Dendritic cell treated with granulocyte-macrophage colony-stimulating factor and Interleukin-4, amounts not matched to agents 40 ng/mL and 50 ng/mL, for 4 days (primary cell): ENCODE results near the gene SLC25A30.

Experiments used
- H3K27ac Mint-ChIP-seq: one replicate; pipeline ENCODE4 v1.8.0; 2022; ENCODE audit warnings: mild to moderate bottlenecking, mixed read lengths
- H3K27me3 Mint-ChIP-seq: one replicate; pipeline ENCODE4 v1.8.0; 2022; ENCODE audit warnings: mild to moderate bottlenecking, mixed read lengths
- H3K36me3 Mint-ChIP-seq: one replicate; pipeline ENCODE4 v1.8.0; 2022; ENCODE audit warnings: low read depth, mixed read lengths
- H3K4me1 Mint-ChIP-seq: one replicate; pipeline ENCODE4 v1.8.0; 2022; ENCODE audit warnings: low read depth, mixed read lengths
- H3K4me3 Mint-ChIP-seq: one replicate; pipeline ENCODE4 v1.8.0; 2022; ENCODE audit warnings: mild to moderate bottlenecking, moderate library complexity, mixed read lengths
- H3K9me3 Mint-ChIP-seq: one replicate; pipeline ENCODE4 v1.8.0; 2022; ENCODE audit warnings: mixed read lengths
- intact Hi-C: fragments of 100-400 bp; cut with micrococcal nuclease; formaldehyde crosslinking; loops from one replicate; pipeline ENCODE4 v1.15.0; 2022

The SLC25A30 gene

DNA sequence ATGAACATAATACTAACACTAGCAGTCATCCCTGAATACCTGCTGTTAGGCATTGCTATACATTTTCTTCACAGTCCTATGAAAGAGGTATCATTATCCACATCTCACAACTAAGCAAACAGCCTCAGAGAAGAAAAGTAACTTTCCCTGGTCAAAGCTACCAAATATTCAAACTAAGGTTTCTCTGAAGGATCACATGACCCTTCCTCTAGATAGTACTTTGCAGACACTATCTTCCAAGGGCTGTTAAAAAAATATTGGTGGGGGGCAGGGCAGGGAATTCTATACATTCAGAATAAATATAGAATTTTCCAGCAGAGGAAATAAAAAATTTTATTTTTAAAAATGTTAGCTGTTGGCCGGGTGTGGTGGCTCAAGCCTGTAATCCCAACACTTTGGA, 3.1 kb downstream of the SLC25A30 start:
- Mint-ChIP-seq H3K27me3 (no peaks in the 10 kb centered on the region), H3K27ac (peak overlapping the region; percentile 84), H3K9me3 (no peaks in the 10 kb centered on the region), H3K4me3 (peak overlapping the region; percentile 63), H3K36me3 (peaks cover 30% of the 10 kb centered on the region), H3K4me1 (peaks cover 44% of the 10 kb centered on the region)
- intact Hi-C loops = loop anchor here (5.0 kb wide), 1 partner anchor 73 kb away; the partner anchor contains the start of gene TPT1

DNA sequence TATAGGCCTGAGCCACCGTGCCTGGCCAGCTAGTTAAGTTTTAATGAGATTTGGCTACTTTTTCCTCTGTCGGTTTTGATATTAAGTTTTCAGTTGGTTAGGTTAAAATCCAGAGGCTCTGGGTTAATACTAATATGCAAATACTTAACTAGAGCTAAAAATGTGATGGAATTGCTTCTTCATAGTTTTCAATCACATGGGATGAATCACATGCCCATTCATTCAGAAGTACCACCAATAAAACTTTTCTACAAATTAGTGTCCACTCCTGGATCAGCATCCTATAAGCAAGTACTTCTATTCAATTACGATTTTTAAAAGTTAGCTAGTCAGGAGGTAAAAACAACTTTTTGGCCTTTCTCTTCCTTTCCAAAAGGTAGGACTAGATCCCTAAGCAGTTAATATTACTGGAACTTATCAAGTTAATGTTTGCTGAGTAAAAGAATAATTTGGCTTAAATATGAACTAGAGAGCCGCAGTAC, 4.3 kb downstream of the SLC25A30 start:
- Mint-ChIP-seq H3K36me3 (peaks cover 42% of the 10 kb centered on the region), H3K27me3 (no peaks in the 10 kb centered on the region), H3K4me3 (peak overlapping the region; percentile 45), H3K4me1 (peaks cover 50% of the 10 kb centered on the region), H3K27ac (peak overlapping the region; percentile 84), H3K9me3 (no peaks in the 10 kb centered on the region)
- intact Hi-C loops = no loop called here

DNA sequence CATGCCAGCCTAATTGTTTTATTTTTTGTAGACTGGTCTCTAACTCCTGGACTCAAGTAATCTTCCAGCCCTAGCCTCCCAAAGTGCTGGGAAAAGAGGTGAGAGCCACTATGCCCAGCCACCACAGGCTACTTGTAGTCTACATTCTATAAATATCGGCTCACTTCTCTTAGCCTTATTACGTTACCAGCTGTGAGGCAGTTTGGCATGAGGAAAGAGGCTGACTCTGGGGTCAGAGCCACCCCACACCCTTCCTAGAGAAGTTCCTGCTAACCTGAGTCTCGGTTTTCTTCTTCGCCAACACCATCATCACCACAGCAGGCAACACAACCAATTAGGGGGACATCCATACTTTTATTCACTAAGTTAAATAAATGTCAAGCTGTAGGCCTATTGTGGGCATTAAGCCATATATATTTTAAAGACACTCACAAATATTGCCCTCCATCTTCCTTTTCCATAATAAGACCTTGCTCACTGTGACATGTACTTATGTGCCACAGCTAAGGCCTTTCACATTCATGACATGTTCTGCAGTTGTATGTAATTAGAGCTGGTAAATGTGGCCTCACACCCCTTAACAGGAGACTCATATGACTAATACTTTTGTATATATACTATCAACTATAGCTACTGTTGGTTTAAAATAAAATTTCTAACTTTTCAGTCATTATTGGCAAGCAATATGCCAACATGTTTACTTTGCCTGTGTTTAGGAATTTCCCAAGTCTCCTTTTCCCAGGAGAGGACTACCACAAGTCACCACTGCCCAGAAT, 5.7 kb downstream of the SLC25A30 start:
- Mint-ChIP-seq H3K4me1 (peaks cover 45% of the 10 kb centered on the region), H3K27ac (peak overlapping the region; percentile 70), H3K4me3 (no peak overlapping the region), H3K27me3 (no peaks in the 10 kb centered on the region), H3K36me3 (peaks cover 44% of the 10 kb centered on the region), H3K9me3 (no peaks in the 10 kb centered on the region)
- intact Hi-C loops = no loop called here

DNA sequence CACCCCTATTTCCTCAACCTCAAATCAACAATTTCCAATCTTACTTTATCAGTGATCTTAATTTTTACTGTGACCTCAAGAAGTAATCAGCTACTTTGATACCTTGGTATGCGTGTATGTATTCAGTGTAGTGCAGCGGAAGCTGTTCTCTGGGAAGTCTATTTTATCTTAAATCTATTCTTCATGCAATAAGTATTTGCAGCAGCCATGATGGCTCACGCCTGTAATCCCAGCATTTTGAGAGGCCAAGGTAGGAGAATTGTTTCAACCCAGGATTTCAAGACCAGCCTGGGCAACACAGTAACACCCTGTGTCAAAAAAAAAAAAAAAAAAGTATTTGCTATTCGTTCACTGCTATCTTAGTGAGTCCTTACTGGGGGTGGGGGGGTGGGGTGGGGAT, 6.5 kb downstream of the SLC25A30 start:
- H3K4me1 Mint-ChIP-seq = peaks cover 42% of the 10 kb centered on the region
- H3K27ac Mint-ChIP-seq = peak overlapping the region; percentile 80
- H3K4me3 Mint-ChIP-seq = no peak overlapping the region
- H3K36me3 Mint-ChIP-seq = peaks cover 52% of the 10 kb centered on the region
- intact Hi-C loops = no loop called here
- H3K27me3 Mint-ChIP-seq = no peaks in the 10 kb centered on the region
- no peaks in the 10 kb centered on the region for H3K9me3 Mint-ChIP-seq

DNA sequence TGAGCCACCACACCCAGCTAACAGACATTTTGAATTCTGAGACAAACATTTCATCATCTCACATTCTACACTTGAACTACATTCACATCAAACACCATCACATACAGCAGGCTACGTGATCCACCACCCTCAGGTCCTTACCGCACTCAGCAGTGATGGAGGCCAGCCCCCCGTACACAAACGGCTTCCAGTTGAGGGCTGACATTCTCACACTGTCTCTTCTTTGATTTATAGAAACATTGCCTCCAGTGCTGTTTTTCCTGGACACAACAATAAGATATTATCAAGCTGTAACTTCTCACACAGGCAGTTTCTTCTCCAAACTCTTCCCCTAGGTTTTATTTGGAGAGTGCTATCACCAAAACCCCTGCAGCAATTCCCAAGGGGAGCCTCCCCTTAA, 7.0 kb downstream of the SLC25A30 start:
- Mint-ChIP-seq H3K4me1 (peaks cover 46% of the 10 kb centered on the region), H3K27ac (peak overlapping the region; percentile 80), H3K27me3 (no peaks in the 10 kb centered on the region), H3K9me3 (no peaks in the 10 kb centered on the region), H3K36me3 (peaks cover 56% of the 10 kb centered on the region), H3K4me3 (no peak overlapping the region)
- intact Hi-C loops = no loop called here

DNA sequence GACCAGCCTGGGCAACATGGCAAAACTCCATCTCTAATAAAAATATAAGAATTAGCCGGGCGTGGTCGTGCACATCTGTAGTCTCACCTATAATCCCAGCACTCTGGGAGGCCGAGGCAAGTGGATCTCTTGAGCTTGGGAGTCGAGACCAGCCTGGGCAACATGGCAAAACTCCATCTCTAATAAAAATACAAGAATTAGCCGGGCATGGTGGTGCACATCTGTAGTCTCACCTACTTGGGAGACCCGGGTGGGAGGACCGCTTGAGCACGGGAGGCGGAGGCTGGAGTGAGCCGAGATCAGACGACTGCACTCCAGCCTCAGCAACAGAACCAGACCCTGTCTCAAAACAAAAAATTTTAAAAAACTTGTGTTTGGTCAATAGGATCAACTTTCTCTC, 7.7 kb downstream of the SLC25A30 start:
- intact Hi-C loops = no loop called here
- peaks cover 47% of the 10 kb centered on the region for H3K4me1 Mint-ChIP-seq
- peak overlapping the region; percentile 80 for H3K27ac Mint-ChIP-seq
- no peaks in the 10 kb centered on the region for H3K27me3 Mint-ChIP-seq
- peaks cover 64% of the 10 kb centered on the region for H3K36me3 Mint-ChIP-seq
- H3K4me3 Mint-ChIP-seq = no peak overlapping the region
- H3K9me3 Mint-ChIP-seq = no peaks in the 10 kb centered on the region

DNA sequence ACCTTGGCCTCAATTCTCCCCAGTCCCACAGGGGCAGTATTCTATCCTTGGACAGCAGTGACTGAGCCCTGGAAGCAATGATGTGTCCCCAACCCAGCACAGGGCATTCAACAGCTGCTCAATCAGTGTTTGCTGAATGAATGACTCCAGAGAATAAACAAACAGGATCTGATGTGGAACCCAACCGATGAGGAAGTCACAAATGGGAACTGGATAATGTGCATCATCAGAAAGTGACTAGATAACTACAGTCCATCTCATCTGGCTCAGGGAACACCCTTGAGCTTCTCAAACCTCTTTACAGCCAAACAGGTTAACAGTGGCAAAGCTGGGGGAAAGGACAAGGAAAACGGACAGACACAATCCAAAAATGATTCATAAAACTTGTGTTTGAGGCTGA, 8.2 kb downstream of the SLC25A30 start:
- Mint-ChIP-seq H3K9me3 (no peaks in the 10 kb centered on the region), H3K27ac (peak overlapping the region; percentile 80), H3K27me3 (no peaks in the 10 kb centered on the region), H3K4me1 (peaks cover 46% of the 10 kb centered on the region), H3K36me3 (peaks cover 69% of the 10 kb centered on the region), H3K4me3 (no peak overlapping the region)
- intact Hi-C loops = no loop called here

DNA sequence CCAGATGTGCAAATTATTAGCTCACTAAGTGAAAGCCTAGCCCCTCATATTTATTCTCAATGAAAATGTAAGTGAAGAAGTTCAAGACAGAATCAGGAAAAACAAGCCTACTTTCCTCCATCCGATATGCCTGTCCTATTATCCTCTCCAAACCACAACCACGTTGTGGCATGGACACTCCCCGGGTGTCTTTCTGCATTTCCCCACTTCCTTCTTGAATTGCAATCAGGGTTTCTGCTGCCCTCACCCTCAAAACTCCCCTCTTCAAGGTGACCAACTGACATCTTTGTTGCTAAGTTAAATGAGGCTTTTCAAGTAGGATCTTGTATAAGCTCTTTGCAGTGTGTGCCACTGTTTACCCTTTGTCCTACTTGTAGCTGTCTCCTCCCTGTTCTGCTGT, 11.8 kb downstream of the SLC25A30 start:
- H3K4me1 Mint-ChIP-seq = peaks cover 25% of the 10 kb centered on the region
- peak overlapping the region; percentile 7 for H3K27ac Mint-ChIP-seq
- H3K9me3 Mint-ChIP-seq = no peaks in the 10 kb centered on the region
- H3K4me3 Mint-ChIP-seq = no peak overlapping the region
- H3K27me3 Mint-ChIP-seq = no peaks in the 10 kb centered on the region
- intact Hi-C loops = no loop called here
- H3K36me3 Mint-ChIP-seq = peaks cover 100% of the 10 kb centered on the region

DNA sequence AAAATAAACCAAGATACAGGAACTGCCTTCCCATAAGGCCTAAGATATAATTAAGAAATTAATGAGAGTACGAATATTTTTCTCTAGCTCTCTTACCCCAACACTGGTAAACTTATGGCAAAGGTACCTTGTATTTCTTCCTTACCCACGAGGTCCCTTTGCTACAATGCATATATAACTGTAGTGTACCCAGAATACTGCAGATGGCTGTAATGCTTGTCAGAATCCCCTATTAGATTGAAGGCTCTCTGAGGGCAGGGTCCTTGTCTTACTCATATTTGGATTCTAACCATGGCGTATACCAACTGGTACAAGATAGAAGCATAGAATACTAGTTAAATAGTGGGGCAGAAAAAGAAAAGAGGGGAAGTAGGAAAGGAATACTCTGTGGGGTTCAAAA, 15.1 kb downstream of the SLC25A30 start:
- Mint-ChIP-seq H3K4me3 (no peak overlapping the region), H3K4me1 (peaks cover 9% of the 10 kb centered on the region), H3K9me3 (no peaks in the 10 kb centered on the region), H3K36me3 (peaks cover 98% of the 10 kb centered on the region), H3K27me3 (no peaks in the 10 kb centered on the region), H3K27ac (no peak overlapping the region)
- intact Hi-C loops = no loop called here

DNA sequence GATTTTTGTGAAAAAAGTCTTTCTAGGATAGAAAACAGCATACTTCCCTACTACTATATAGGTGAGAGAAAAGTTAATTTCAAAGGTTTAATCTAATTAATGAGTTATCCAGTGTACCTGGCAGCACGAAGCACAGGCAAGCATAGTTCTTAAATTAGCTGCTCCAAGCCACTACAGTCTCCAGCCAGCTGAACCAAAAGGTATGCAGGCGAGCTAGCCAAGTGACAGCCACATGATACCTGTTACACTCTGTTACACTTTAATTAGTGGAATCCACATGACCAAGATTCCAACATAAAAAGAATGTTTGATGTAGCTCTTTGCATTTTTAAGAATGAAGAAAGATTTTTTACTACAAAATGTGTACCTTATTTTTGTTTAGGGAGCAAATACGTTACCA, 15.5 kb downstream of the SLC25A30 start:
- Mint-ChIP-seq H3K27me3 (no peaks in the 10 kb centered on the region), H3K9me3 (no peaks in the 10 kb centered on the region), H3K4me3 (no peak overlapping the region), H3K4me1 (peaks cover 9% of the 10 kb centered on the region), H3K27ac (no peak overlapping the region), H3K36me3 (peaks cover 98% of the 10 kb centered on the region)
- intact Hi-C loops = no loop called here

DNA sequence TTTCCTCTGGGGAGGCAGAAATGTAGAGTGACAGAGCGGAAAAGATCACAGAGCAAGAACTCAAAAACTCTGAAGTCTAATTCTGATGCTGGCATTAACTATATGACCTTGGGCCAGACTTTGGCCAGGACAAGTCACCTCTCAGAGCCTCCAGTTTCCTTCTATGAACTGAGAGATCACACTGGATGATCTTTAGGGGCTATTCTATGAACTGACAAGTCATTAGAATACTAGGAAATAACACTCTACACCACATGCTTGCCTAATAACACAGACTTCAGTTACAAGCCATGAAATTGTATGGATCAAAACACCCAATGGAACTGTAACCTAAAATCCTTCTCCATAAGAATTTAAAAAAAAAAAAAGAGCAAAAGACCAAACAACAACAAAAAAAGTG, 16.9 kb downstream of the SLC25A30 start:
- peaks cover 2% of the 10 kb centered on the region for H3K4me1 Mint-ChIP-seq
- H3K36me3 Mint-ChIP-seq = peaks cover 98% of the 10 kb centered on the region
- H3K9me3 Mint-ChIP-seq = no peaks in the 10 kb centered on the region
- H3K4me3 Mint-ChIP-seq = no peak overlapping the region
- intact Hi-C loops = no loop called here
- no peak overlapping the region for H3K27ac Mint-ChIP-seq
- no peaks in the 10 kb centered on the region for H3K27me3 Mint-ChIP-seq

DNA sequence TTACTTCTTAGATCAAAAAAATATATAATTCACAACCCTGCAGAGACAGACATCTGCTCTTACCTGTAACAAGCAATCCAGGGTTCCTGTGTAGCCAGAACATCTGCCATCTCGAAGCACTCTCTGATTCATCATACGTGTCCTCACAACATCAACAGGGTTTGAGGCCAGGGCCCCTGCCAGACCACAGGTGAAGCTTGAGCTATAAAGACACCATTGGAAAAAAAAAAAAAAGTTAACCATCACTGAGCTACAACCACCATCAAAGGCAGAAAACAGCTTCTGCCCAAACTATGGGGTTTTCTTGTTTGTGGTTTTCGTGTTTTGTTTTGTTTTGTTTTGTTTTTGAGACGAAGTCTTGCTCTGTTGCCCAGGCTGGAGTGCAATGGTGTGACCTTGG, 19.3 kb downstream of the SLC25A30 start:
- Mint-ChIP-seq H3K36me3 (peaks cover 98% of the 10 kb centered on the region), H3K27me3 (no peaks in the 10 kb centered on the region), H3K27ac (no peak overlapping the region), H3K4me3 (no peak overlapping the region), H3K9me3 (no peaks in the 10 kb centered on the region), H3K4me1 (peaks cover 20% of the 10 kb centered on the region)
- intact Hi-C loops = no loop called here

DNA sequence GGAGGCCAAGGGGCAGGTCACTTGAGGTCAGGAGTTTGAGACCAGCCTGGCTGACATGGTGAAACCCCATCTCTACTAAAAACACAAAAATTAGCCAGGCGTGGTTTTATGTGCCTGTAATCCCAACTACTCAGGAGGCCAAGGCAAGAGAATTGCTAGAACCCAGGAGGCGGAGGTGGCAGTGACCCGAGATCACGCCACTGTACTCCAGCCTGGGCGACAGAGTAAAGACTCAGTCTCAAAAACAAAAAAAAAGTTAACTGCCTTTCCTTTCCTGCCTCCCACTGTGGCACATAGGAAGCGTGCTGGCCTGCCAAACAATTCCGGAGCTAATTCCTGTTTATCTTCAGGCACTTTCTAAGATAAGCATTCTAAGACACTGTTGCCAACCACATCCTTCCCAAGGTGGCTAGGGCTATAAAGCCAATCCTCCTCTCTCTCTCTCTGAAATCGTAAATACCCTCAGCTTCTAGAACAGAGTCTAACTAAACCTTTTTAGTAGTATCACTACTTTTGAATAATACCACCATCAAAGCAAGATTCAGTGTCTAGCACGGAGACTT, 21.6 kb downstream of the SLC25A30 start:
- intact Hi-C loops = no loop called here

DNA sequence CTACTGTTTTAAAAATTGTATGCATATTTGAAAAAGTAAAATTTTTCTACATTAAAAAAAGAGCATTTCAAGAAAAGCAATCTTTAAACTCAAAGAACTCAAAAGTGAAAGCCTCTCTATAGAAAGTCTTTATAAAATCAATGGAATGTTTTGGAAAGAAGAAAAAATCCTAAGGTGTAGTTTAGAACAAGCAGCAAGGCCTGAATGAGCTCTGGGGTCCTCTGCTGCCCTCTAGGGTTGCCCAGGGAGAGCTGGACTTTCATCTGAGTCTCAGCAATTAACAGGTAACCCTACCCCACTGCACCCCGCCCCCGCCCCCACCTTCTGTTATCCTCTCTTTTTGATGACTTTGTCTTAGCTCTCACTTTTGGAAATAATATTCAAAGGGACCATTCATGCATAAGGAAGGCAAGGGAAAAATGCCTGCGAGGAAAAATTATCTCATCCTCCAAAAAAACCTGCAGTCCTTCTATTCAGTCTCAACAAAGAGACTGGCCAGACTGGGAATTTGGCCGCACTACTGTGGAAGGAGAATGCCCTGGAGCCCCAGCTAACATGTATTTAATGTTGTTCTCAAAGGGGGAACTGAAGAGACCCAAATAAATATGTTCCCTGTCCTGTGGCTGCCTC, 24.1 kb downstream of the SLC25A30 start:
- intact Hi-C loops = no loop called here
- Mint-ChIP-seq H3K4me1 (peaks cover 30% of the 10 kb centered on the region), H3K27me3 (no peaks in the 10 kb centered on the region), H3K9me3 (no peaks in the 10 kb centered on the region), H3K27ac (no peak overlapping the region), H3K36me3 (peaks cover 83% of the 10 kb centered on the region), H3K4me3 (no peak overlapping the region)

More for the DNA sequence above, 21.6 kb downstream of the SLC25A30 start:
- Mint-ChIP-seq H3K36me3 (peaks cover 87% of the 10 kb centered on the region), H3K4me3 (no peak overlapping the region), H3K27ac (no peak overlapping the region), H3K9me3 (no peaks in the 10 kb centered on the region), H3K4me1 (peaks cover 20% of the 10 kb centered on the region), H3K27me3 (no peaks in the 10 kb centered on the region)
